Panc1 (cell line): ENCODE data around the gene PDE11A. TPM values are rescaled to one million over a fixed set of nuclear protein-coding genes. Genes with fewer than 3 reads are reported as not detected.

Experiments used
- ATAC-seq: fragments of 200-7000 bp; cut with Tn5 transposase; 2 replicates; pipeline ENCODE4 v1.9.1; 2020; ENCODE audit warnings: mild to moderate bottlenecking, moderate library complexity
- BruUV-seq: library from RNA; stranded (reverse); fragments of 400-500 nt; replicated peaks from 2 replicates; lab custom pipeline; 2021; lab: Mats Ljungman, UMichigan
- CTCF ChIA-PET: fragments of 300-600 bp; sonication (Branson Sonifier 250); formaldehyde crosslinking; loops from one replicate; lab custom pipeline; 2022; ENCODE audit warnings: antibody characterized with exemption; lab: Charles Lee
- POLR2A ChIA-PET: fragments of 300-600 bp; sonication (Branson Sonifier 250); formaldehyde crosslinking; loops from one replicate; lab custom pipeline; 2022; ENCODE audit warnings: antibody characterized with exemption; lab: Charles Lee
- DNase-seq: peaks from one replicate; pipeline ENCODE4 v3.0.0-alpha.2; 2010; ENCODE audit warnings: low read depth, low spot score
- H3K27ac ChIP-seq: 2 replicates; pipeline ENCODE4 v1.5.1; 2011; ENCODE audit warnings: mild to moderate bottlenecking, low read length, inconsistent platforms
- H3K27me3 ChIP-seq: fragments of 200-500 bp; sonication (Bioruptor generic); 2 replicates; pipeline ENCODE4 v1.6.0; 2014; ENCODE audit warnings: low read length, inconsistent platforms; ENCODE audit not compliant: control insufficient read depth, insufficient read depth
- H3K36me3 ChIP-seq: fragments of 200-500 bp; sonication (Bioruptor generic); 2 replicates; pipeline ENCODE4 v1.5.1; 2014; ENCODE audit warnings: inconsistent platforms, mild to moderate bottlenecking, low read length, moderate library complexity; ENCODE audit not compliant: control insufficient read depth, insufficient read depth
- H3K4me1 ChIP-seq: 2 replicates; pipeline ENCODE4 v1.5.1; 2011; ENCODE audit warnings: inconsistent platforms, mild to moderate bottlenecking, low read length, moderate library complexity; ENCODE audit not compliant: control insufficient read depth, insufficient read depth
- H3K4me3 ChIP-seq, 2 experiments: 2 replicates each; pipeline ENCODE4 v1.5.1; 2011 to 2012; ENCODE audit warnings: low read depth in 2 of 2, low read length in 2 of 2, mild to moderate bottlenecking in 2 of 2, inconsistent platforms in 1 of 2, moderate library complexity in 1 of 2
- H3K9me3 ChIP-seq: fragments of 200-500 bp; sonication (Bioruptor generic); 2 replicates; pipeline ENCODE4 v1.5.1; 2014; ENCODE audit warnings: low read depth, mild to moderate bottlenecking, inconsistent platforms, low read length, moderate library complexity; ENCODE audit not compliant: control insufficient read depth, insufficient read depth
- POLR2AphosphoS5 ChIP-seq: IDR thresholded peaks from 2 replicates; pipeline ENCODE4 v1.6.1; 2012; ENCODE audit warnings: mild to moderate bottlenecking, low read depth, low read length, moderate library complexity
- REST ChIP-seq, 2 experiments: IDR thresholded peaks; 2 replicates each; pipeline ENCODE4 v1.6.1; 2011 to 2012; ENCODE audit warnings: low read depth in 2 of 2, control low read depth in 1 of 2, low read length in 1 of 2, mild to moderate bottlenecking in 1 of 2, moderate library complexity in 1 of 2; ENCODE audit not compliant: insufficient read depth in 1 of 2
- SIN3A ChIP-seq: IDR thresholded peaks from 2 replicates; pipeline ENCODE4 v1.6.1; 2012; ENCODE audit warnings: low read depth, mild to moderate bottlenecking, low read length, moderate library complexity, borderline replicate concordance; ENCODE audit not compliant: insufficient read depth
- TCF7L2 ChIP-seq: IDR thresholded peaks from 2 replicates; pipeline ENCODE4 v1.6.1; 2011; ENCODE audit warnings: mild to moderate bottlenecking, low read depth, low read length, inconsistent platforms
- in situ Hi-C: cut with HindIII; loops from 2 replicates; pipeline ENCODE4 v1.10.0; 2016; ENCODE audit warnings: low sequenced_read_pairs, low pct_unique_long_range_greater_than_20kb
- intact Hi-C: fragments of 100-400 bp; cut with micrococcal nuclease; formaldehyde crosslinking; loops from one replicate; pipeline ENCODE4 v1.10.0; 2022; ENCODE audit not compliant: unreplicated experiment
- total RNA-seq: library from RNA; stranded (reverse); gene quantifications from one replicate; pipeline ENCODE4 v1.2.1, GENCODE V29; 2021; ENCODE audit not compliant: unreplicated experiment
- TF ChIP-seq, protein P1 (sequence below): fragments of 450-650 bp; IDR thresholded peaks from 2 replicates; pipeline ENCODE4 v1.5.1; 2017; ENCODE audit warnings: mild to moderate bottlenecking

PDE11A gene
- total RNA-seq, 1 experiment from 2014 or later: not detected

- H3K4me1 ChIP-seq: no peaks in the 10 kb centered on the region
- TF ChIP-seq TCF7L2 (no peak), SIN3A (no peak), REST (IDR thresholded peaks at IDR 0.05; ENCODE audit: insufficient read depth in 1 of 2, low read depth in 2 of 2, low read length in 1 of 2) (no peak), POLR2AphosphoS5 (no peak)
- TF ChIP-seq, protein P1, sequence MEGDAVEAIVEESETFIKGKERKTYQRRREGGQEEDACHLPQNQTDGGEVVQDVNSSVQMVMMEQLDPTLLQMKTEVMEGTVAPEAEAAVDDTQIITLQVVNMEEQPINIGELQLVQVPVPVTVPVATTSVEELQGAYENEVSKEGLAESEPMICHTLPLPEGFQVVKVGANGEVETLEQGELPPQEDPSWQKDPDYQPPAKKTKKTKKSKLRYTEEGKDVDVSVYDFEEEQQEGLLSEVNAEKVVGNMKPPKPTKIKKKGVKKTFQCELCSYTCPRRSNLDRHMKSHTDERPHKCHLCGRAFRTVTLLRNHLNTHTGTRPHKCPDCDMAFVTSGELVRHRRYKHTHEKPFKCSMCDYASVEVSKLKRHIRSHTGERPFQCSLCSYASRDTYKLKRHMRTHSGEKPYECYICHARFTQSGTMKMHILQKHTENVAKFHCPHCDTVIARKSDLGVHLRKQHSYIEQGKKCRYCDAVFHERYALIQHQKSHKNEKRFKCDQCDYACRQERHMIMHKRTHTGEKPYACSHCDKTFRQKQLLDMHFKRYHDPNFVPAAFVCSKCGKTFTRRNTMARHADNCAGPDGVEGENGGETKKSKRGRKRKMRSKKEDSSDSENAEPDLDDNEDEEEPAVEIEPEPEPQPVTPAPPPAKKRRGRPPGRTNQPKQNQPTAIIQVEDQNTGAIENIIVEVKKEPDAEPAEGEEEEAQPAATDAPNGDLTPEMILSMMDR: no peak
- intact Hi-C loops: no loop called here
- H3K36me3 ChIP-seq: no peaks in the 10 kb centered on the region
- ATAC-seq (no peak), DNase-seq (no peak)
- H3K27me3 ChIP-seq: peaks cover 2% of the 10 kb centered on the region; the same call in 1 of the 2 replicates
- H3K4me3 ChIP-seq: no peak overlapping the region
- H3K27ac ChIP-seq: no peak overlapping the region
- CTCF ChIA-PET: no interaction called here
- POLR2A ChIA-PET: no interaction called here
- no TSS peak for BruUV-seq
- no peaks in the 10 kb centered on the region for H3K9me3 ChIP-seq
- in situ Hi-C loops: no loop called here
Measured at GRCh38 chr2:177741866-177742265, 330.7 kb downstream of the PDE11A start.

DNA sequence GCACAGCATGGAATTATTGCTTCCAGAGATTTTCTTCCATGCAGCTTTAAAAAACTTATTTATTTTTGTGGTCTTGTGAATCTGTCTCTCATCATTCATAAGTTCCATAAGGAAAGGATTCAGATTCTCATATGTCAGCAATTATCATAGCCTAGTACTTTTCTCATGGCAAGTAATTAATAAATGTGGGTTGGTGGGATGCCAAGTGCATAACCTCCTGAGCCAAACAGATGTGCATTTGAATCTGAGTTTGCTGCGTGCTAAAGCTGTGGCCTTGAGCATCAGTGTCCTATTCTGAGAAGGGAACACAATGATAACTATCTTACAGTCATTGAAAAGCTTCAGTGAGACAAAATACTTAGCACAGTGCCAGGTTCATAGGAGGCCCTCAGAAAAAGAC, 331.9 kb downstream of the PDE11A start:
- BruUV-seq: no TSS peak
- in situ Hi-C loops (no loop called here), intact Hi-C loops (no loop called here)
- ATAC-seq (no peak), DNase-seq (no peak)
- no peak overlapping the region for H3K4me3 ChIP-seq
- no peaks in the 10 kb centered on the region for H3K36me3 ChIP-seq
- no peaks in the 10 kb centered on the region for H3K9me3 ChIP-seq
- peaks cover 2% of the 10 kb centered on the region; the same call in 1 of the 2 replicates for H3K27me3 ChIP-seq
- no peak for TF ChIP-seq SIN3A
- ChIA-PET POLR2A (no interaction called here), CTCF (no interaction called here)
- no peak overlapping the region for H3K27ac ChIP-seq
- H3K4me1 ChIP-seq: no peaks in the 10 kb centered on the region

DNA sequence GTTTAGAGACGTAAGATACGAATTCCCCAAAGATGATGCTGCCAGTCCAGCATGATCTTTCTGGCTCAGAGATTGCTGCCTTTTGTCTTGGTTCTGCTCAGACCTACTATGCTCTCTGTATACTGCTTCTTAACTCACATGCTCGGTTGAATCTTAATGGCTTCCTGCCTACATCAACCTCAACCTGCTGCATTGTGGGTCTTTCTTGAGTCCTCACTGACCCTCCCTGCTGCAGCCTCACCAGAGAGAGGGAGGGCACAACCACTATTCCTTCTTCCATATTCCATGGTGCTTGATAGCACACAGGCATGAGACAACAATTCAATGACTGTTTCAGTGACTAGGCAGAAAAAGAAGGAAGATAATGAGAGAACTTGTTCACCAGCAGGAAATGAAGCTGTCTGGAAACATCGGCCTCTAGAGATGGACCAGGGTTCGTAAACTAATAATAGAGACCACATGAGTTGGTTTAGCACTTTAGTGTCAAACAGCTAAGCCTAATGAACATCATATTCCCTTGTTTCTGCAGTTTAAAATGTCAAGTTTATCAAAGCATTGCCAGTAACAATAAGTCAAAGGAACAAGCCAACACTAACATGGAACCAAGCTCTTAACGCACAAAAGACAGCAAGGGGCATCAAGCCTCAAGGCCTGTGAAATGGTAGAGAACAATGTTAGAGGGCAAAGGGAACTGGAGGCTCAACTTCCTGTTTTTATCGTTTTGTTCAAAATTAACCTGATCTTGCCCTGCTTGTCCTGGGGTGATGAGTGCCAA, 333.9 kb downstream of the PDE11A start:
- POLR2A ChIA-PET: no interaction called here
- no TSS peak for BruUV-seq
- no peaks in the 10 kb centered on the region for H3K9me3 ChIP-seq
- H3K4me3 ChIP-seq: no peak overlapping the region
- no peak for TF ChIP-seq POLR2AphosphoS5
- TF ChIP-seq, protein P1: no peak
- TF ChIP-seq SIN3A: no peak
- no peak for TF ChIP-seq REST (IDR thresholded peaks at IDR 0.05; ENCODE audit: insufficient read depth in 1 of 2, low read depth in 2 of 2, low read length in 1 of 2)
- no peak for TF ChIP-seq TCF7L2
- no peaks in the 10 kb centered on the region for H3K4me1 ChIP-seq
- in situ Hi-C loops: no loop called here
- ATAC-seq: no peak
- H3K27me3 ChIP-seq: peaks cover 2% of the 10 kb centered on the region; the same call in 1 of the 2 replicates
- intact Hi-C loops: no loop called here
- no peak overlapping the region for H3K27ac ChIP-seq
- CTCF ChIA-PET: interaction anchor here (0.6 kb wide), 1 partner anchor 401 kb away, joined by 3 read pairs; no protein-coding TSS in a partner anchor
- H3K36me3 ChIP-seq: no peaks in the 10 kb centered on the region; the same call in 1 of the 2 replicates
- no peak for DNase-seq
